GM12878 (cell line): ENCODE data around the gene OR11H7. TPM values are rescaled to one million over a fixed set of nuclear protein-coding genes. Genes with fewer than 3 reads are reported as not detected.

Experiments used
- ASH2L ChIP-seq: fragments of 300-600, 200-600 bp; sonication (generic); IDR thresholded peaks from 2 replicates; pipeline ENCODE4 v1.6.1; 2017; ENCODE audit warnings: low read depth, mild to moderate bottlenecking, borderline replicate concordance
- ATF7 ChIP-seq: fragments of 450-650 bp; IDR thresholded peaks from 2 replicates; pipeline ENCODE4 v1.6.1; 2016; ENCODE audit warnings: low read depth, mild to moderate bottlenecking
- BACH1 ChIP-seq: fragments of 450-650 bp; IDR thresholded peaks from 2 replicates; pipeline ENCODE4 v1.6.1; 2017; ENCODE audit warnings: mild to moderate bottlenecking, borderline replicate concordance
- BCL11A ChIP-seq: IDR thresholded peaks from 2 replicates; pipeline ENCODE4 v1.6.1; 2011; ENCODE audit warnings: low read depth, low read length
- DPF2 ChIP-seq: fragments of 450-650 bp; IDR thresholded peaks from 2 replicates; pipeline ENCODE4 v1.6.1; 2017; ENCODE audit warnings: mild to moderate bottlenecking
- FOXM1 ChIP-seq: IDR thresholded peaks from 2 replicates; pipeline ENCODE4 v1.6.1; 2012; ENCODE audit warnings: low read depth, mild to moderate bottlenecking, inconsistent platforms, low read length, moderate library complexity
- HCFC1 ChIP-seq: fragments of 150-350 bp; IDR thresholded peaks from 2 replicates; pipeline ENCODE4 v1.6.1; 2014; ENCODE audit warnings: low read length
- HDAC2 ChIP-seq: fragments of 200-600 bp; sonication (generic); IDR thresholded peaks from 2 replicates; pipeline ENCODE4 v1.6.1; 2017
- IKZF1 ChIP-seq: fragments of 450-650 bp; conservative IDR thresholded peaks from 2 replicates; pipeline ENCODE4 v1.6.1; 2017; ENCODE audit warnings: antibody characterized with exemption, mild to moderate bottlenecking
- IKZF2 ChIP-seq, 2 experiments: fragments of 450-650 bp; IDR thresholded peaks; 2 replicates each; pipeline ENCODE4 v1.6.1; 2017; ENCODE audit warnings: mild to moderate bottlenecking in 2 of 2, moderate library complexity in 2 of 2
- MEF2B ChIP-seq: fragments of 450-650 bp; IDR thresholded peaks from 2 replicates; pipeline ENCODE4 v1.6.1; 2018; ENCODE audit warnings: mild to moderate bottlenecking, moderate library complexity; ENCODE audit not compliant: partially characterized antibody, poor library complexity, severe bottlenecking
- NFYA ChIP-seq: IDR thresholded peaks from 2 replicates; pipeline ENCODE4 v1.6.1; 2011; ENCODE audit warnings: low read depth, mild to moderate bottlenecking, low read length, improper control_type of control experiment, borderline replicate concordance
- PRDM15 ChIP-seq: fragments of 450-650 bp; formaldehyde crosslinking; IDR thresholded peaks from 2 replicates; pipeline ENCODE4 v1.4.0; 2020; ENCODE audit warnings: mild to moderate bottlenecking, moderate library complexity
- SMC3 ChIP-seq: IDR thresholded peaks from 2 replicates; pipeline ENCODE4 v1.6.1; 2011; ENCODE audit warnings: low read length, improper control_type of control experiment, borderline replicate concordance
- SREBF2 ChIP-seq: IDR thresholded peaks from 2 replicates; pipeline ENCODE4 v1.6.1; 2012; ENCODE audit warnings: mild to moderate bottlenecking, low read length
- SUPT20H ChIP-seq: IDR thresholded peaks from 2 replicates; pipeline ENCODE4 v1.6.1; 2011; ENCODE audit warnings: low read depth, mild to moderate bottlenecking, low read length, moderate library complexity, borderline replicate concordance; ENCODE audit not compliant: control insufficient read depth
- ZNF207 ChIP-seq: fragments of 450-650 bp; IDR thresholded peaks from 2 replicates; pipeline ENCODE4 v1.6.1; 2014; ENCODE audit warnings: antibody characterized with exemption, mild to moderate bottlenecking, borderline replicate concordance
- ZNF384 ChIP-seq: IDR thresholded peaks from 2 replicates; pipeline ENCODE4 v1.6.1; 2012; ENCODE audit warnings: low read depth, mild to moderate bottlenecking, low read length, improper control_type of control experiment, borderline replicate concordance
- ZNF592 ChIP-seq: fragments of 450-650 bp; IDR thresholded peaks from 2 replicates; pipeline ENCODE4 v1.6.1; 2017; ENCODE audit warnings: mild to moderate bottlenecking, moderate library complexity
- ZNF622 ChIP-seq: fragments of 450-650 bp; IDR thresholded peaks from 2 replicates; pipeline ENCODE4 v1.6.1; 2017; ENCODE audit warnings: mild to moderate bottlenecking, inconsistent platforms
- polyA plus RNA-seq, 11 experiments: library from polyadenylated mRNA; depleted of rRNA in 4 of 11; unstranded in 6 of 11; stranded (reverse) in 5 of 11; fragments of >200 nt; fragmentation: Nextera tagmentation in 4 of 11; fragmentation: Illumina TruSeq in 1 of 11; extraction: Ambion mirVana in 4 of 11; extraction: Trizol in 1 of 11; gene quantifications; 1 replicate in 1 of 11; 2 replicates in 10 of 11; pipeline versions ENCODE4 v1.2.1 to v1.2.3, GENCODE V29; 2011 to 2016; ENCODE audit warnings: inconsistent platforms in 2 of 11, missing spikeins in 2 of 11, low read depth in 1 of 11
- total RNA-seq, 4 experiments: library from RNA; depleted of rRNA in 3 of 4; stranded (reverse); fragments of >200 nt in 3 of 4; fragmentation: Illumina TruSeq in 1 of 4; extraction: Trizol in 1 of 4; gene quantifications; 2 replicates each; pipeline versions ENCODE4 v1.2.1 to v1.2.3, GENCODE V29; 2013 to 2021

The OR11H7 gene
- total and polyA plus RNA-seq, 10 of the 15 experiments (the other 5 are each of a cell fraction or from before 2014, with no cell fraction given), result 0.10 TPM; not detected in 9

- no peak for TF ChIP-seq ZNF207
- TF ChIP-seq ZNF622, result no peak
- no peak for TF ChIP-seq PRDM15 (CRISPR knock-in tag)
- no peak for TF ChIP-seq ASH2L
- peak; percentile 94; the same call in 1 of the 2 replicates for TF ChIP-seq BCL11A
- TF ChIP-seq SREBF2, result no peak
- no peak for TF ChIP-seq BACH1
- TF ChIP-seq MEF2B, result peak; percentile 88
- TF ChIP-seq ATF7, result 0 out of 2 replicates have a peak, but pooled peaks have one; percentile 19
- TF ChIP-seq SUPT20H, result no peak
- TF ChIP-seq IKZF1, result peak; percentile 78
- no peak for TF ChIP-seq ZNF384
- TF ChIP-seq ZNF592, result no peak
- TF ChIP-seq HDAC2, result no peak
- no peak for TF ChIP-seq SMC3
- TF ChIP-seq NFYA, result no peak
- peak; percentile 63 to 70; a peak in 3 of 4 replicates for TF ChIP-seq IKZF2 (IDR thresholded peaks at IDR 0.05)
- TF ChIP-seq FOXM1, result no peak
- peak; percentile 54; the same call in 1 of the 2 replicates for TF ChIP-seq DPF2
- no peak for TF ChIP-seq HCFC1
Measured at GRCh38 chr14:20262642-20263128, 33.9 kb downstream of the OR11H7 start (continued).
